ENCODE results near the gene GPR108.
A peak's percentile ranks its signal among the peaks of the same experiment; 100 is the strongest.

DNA sequence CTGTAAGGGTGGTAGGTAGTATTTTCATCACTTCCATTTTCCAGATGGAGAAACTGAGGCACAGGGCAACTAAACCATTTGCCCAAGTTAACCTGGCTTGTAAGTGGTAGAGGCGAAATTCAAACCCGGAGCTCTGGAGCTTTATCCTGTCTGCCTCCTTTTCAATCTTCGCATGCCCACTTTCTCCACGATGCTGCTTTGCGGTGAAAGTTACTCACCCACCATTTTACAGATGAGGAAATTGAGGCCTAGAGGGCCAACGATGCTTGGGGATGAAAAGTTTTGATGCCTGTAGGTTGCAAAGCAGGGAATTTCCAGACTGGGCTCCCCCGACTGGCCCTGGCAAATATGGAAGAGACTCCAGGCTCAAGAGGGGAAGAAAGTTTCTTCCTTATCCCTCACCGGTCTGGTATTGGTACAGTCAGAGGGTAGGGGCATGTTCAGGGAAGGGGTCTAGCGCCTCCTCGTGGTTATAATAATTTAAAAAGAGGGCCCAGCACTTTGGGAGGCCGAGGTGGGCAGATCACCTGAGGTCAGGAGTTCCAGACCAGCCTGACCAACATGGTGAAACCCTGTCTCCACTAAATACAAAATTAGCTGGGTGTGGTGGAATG lies 31.7 kb upstream of the GPR108 start:
- TF ChIP-seq, protein P1, sequence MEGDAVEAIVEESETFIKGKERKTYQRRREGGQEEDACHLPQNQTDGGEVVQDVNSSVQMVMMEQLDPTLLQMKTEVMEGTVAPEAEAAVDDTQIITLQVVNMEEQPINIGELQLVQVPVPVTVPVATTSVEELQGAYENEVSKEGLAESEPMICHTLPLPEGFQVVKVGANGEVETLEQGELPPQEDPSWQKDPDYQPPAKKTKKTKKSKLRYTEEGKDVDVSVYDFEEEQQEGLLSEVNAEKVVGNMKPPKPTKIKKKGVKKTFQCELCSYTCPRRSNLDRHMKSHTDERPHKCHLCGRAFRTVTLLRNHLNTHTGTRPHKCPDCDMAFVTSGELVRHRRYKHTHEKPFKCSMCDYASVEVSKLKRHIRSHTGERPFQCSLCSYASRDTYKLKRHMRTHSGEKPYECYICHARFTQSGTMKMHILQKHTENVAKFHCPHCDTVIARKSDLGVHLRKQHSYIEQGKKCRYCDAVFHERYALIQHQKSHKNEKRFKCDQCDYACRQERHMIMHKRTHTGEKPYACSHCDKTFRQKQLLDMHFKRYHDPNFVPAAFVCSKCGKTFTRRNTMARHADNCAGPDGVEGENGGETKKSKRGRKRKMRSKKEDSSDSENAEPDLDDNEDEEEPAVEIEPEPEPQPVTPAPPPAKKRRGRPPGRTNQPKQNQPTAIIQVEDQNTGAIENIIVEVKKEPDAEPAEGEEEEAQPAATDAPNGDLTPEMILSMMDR (IDR thresholded peaks at IDR 0.05): peak in 3 of 4 donors; percentile 25 to 38 (median 29)
- TF ChIP-seq POLR2A (IDR thresholded peaks at IDR 0.05): no peak
